Superior temporal gyrus (tissue), 1 donor: Measurements from ENCODE around the gene RANBP10.
"Not testable (repeated sequence)": the region's sequence is repeated elsewhere in the genome, so short reads cannot be mapped to it uniquely, and the experiment has no call there.

Experiments
- DNase-seq: peaks from one replicate; pipeline ENCODE4 v3.0.0-alpha.2; 2016; ENCODE audit errors: extremely low spot score

RANBP10 gene

DNA sequence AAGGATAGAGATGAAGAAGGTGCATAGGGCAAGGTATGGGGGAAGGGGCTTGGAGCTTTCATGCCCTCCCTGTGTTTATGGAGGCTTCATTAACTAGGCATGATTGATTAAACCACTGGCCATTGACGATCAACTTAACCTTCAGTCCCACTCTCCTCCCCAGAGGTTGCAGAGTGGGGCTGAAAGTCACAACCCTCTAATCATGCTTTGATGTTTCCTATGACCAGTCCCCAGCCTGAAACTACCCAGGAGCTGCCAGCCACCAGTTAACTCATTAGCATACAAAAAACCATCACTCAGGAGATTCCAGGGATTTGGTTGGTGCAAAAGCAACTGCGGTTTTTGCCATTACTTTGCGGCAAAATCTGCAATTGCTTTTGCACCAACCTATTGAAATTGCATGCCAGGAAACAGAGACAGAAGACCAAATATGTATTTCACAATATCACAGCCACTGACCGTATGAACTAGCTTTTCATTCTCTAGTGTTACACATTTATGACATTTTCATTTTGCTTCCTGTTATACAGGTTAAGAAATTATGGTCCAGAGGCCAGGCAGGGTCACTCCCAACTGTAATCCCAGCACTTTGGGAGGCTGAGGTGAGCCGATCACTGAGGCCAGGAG is 92.6 kb downstream of the RANBP10 start:
- DNase-seq: no peak

DNA sequence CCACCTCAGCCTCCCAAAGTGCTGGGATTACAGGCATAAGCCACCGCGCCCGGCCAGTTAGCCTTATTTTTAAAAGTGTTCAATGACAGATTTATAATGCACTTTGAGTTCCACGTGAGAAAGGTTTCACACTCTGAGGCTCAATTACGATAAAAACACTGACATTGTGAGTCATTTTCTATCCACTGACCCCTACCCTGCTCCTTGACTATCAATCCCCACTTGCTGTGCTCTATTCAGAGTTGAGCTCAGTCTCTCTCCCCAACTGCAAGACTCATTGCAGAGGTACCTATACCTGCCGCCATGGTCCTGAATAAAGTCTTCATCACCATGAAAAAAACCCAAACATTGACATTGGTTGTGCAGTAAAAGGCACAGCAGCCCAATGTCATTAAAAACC is 95.8 kb downstream of the RANBP10 start:
- no peak for DNase-seq

DNA sequence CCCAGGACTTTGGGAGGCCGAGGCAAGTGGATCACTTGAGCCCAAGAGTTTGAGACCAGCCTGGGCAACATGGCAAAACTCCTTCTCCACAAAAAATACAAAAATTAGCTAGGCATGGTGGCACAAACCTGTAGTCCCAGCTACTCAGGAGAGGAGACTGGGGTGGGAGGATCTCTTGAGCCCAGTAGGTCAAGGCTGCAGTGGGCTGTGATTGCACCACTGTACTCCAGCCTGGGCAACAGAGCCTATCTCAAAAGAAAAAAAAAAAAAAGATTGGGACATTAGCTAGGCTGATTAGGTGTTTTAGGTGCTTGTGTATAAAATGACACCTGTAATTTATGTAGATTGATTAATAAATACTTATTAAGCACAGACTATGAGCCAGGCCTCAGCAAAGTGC is 97.3 kb downstream of the RANBP10 start:
- DNase-seq: no peak

DNA sequence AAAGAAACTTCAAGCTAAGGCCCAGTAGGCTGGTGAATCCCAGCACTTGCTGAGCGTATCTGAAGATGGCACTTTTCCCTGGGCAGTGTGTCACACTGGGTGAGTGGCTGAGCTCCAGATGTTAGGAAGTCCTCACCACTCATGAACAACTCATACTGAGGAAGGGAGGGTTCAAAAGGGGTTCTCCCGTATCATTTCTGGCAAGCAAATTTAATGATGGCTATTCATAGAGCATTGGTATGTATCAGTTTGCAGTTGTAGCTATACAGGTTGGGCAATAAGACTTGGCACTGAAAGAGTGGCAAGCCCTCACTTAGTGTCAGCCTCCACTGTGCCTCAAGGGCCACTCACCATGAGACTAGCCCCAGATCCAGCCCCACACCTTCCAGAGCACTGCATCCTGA is 98.0 kb downstream of the RANBP10 start:
- DNase-seq: no peak

DNA sequence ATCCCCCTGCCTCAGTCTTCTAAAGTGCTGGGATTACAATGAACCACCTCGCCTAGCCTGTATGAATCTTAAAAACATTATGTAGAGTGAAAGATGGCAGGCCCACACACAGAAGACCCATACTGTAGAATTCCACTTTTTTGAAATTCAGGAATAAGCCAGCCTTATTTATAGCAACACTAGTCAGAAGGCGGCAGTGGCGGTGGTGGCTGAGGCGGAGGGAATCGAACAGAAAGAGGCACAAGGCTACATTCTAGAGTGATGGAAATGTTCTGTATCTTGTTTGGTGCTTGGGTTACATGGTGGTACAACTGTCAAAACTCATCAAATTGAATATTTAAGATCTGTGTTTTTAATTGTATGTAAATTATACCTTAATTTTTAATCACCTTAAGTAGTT is 98.6 kb downstream of the RANBP10 start:
- DNase-seq: no peak

DNA sequence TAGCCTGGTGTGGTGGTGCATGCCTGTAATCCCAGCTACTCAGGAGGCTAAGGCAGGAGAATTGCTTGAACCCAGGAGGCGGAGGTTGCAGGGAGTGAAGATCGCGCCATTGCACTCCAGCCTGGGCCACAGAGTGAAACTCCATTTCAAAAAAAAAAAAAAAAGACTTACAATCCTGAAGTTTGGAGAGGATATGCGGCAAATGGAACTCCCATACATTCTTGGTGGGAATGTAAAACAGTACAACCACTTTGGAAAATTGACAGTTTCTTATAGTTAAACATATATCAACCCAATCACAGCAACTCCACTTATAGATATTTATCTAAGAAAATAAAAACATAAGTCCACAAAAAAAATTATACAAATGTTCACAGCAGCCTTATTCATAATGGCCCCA is 99.2 kb downstream of the RANBP10 start:
- DNase-seq: no peak

DNA sequence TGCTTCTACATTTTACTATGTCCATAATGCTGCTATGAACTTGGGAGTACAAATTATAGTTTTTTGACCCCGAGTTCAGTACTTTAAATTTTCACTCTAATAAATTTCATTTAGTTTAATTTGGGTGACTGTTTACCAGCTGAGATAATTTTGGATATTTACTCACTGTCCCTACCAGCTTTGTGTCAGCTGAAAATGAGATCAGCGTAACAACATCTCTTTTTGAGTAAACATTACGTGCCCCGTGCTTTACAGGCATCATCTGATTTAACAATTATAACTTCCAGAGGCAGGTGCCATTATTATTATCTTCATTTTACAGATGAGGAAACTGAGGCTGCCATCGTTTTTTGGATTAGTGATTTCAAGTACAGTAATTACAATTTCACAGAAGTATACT is 102.2 kb downstream of the RANBP10 start:
- no peak for DNase-seq

DNA sequence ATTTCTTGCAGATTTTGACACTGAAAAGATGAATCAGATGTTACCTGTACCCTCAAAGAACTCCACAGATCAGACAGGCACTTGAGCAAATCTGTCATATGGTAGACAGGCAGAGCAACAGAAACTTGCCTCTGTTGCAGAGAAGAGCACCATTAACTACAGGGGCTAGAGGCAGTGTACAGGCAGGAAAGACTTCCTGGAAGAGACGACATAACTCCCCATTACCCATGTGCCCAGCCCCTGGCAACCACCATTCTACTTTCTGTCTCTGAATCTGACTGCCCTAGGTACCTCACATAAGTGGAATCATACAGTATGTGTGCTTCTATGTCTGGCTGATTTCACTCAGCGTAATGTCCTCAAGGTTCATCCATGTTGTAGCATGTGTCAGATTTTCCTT is 102.7 kb downstream of the RANBP10 start:
- DNase-seq: no peak

DNA sequence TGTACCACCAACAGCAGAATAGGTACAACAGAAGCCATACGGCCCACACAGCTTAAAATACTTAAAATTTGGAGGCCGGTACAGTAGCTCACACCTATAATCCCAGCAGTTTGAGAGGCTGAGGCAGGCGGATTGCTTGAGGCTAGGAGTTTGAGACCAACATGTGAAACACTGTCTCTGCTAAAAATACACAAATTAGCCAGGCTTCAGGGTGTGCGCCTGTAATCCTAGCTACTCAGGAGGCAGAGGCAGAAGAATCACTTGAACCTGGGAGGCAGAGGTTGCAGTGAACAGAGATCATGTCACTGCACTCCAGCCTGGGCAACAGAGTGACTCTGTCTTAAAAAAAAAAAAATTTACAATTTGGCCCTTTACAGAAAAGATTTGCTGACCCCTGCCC is 104.2 kb downstream of the RANBP10 start:
- no peak for DNase-seq

DNA sequence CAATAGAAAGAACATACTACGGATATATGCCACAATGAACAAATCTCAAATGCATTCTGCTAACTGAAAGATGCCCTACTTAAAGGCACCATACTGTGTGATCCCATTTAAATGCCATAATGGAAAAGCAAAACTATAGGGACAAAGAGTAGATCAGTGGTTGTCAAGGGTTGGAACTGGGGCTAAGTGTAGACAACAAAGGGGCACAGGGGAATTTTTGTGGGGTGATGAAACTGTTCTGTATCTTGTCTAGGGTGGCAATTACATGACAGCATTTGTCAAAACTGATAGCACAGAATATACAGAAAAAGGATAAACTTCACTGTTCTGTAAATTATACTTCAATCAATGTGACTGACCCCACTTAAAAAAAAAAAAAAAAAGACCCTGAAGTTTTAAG is 104.9 kb downstream of the RANBP10 start:
- no peak for DNase-seq

DNA sequence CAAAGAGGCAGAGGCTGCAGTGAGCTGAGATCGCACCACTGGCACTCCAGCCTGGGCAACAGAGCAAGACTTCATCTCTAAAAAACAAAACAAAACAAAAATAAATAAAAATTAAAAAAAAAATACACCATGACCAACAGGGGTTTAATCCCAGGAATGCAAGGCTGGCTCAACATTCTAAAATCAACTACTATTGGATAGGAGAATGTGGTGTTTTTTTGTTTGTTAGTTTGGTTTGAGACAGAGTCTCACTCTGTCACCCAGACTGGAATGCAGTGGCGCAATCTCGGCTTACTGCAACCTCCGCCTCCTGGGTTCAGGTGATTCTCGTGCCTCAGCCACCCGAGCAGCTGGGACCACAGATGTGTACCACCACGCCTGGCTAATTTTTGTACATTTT is 107.1 kb downstream of the RANBP10 start:
- DNase-seq: no peak

DNA sequence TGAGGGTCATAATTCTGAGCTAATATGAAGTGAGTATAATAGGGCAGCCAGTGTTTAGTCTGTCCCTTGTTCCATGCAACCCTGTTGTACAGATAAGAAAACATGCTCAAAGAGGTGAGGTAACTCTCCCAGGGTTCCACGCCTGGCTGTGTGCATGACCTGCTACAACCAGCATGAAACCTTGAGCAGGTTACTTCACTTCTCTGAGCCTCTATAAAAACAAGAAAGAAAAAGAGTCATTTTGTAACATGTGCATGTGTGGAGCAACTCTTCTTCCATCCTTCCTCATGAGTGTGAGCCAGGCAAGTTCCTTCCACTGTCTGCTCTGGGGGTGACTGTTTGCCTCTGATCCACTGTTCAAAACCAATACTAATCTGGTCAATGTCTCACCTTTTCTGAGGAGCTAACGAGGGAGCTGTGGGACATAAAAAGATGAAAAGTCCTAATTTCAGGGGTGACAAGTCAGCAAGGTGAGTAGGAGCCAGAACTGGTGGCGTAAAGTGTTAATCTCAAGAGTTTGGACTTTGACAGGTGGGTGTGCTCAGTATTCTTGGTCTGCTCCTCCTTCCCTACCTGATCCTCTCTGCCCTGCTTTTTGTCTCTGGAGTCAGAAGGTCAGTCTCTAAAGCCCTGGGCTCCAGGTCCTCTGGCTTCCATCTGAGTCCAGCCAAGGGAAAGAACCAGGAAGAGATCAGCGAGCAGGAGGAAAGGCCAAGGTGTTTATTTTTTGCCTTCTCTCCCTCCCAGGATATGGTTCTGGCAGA is 108.8 kb downstream of the RANBP10 start:
- no peak for DNase-seq

DNA sequence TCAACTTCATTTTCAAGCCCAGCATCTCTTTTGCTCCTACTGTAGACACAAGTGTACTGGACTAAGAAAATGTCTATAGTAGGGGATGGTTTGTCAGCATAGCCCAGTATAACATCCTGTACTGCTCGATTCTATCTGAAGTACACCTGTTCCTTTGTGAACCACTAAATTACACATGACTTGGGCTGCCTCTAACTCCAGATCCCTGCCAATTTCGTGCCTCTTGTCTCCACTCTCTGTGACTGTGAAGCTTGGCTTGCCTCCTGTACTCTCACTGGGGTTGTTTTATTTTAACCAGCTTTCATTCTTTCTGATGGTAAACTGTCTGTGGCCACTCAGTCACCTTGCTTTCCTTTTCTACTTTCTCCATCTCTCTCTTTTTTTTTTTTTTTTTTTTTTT is 111.7 kb downstream of the RANBP10 start:
- no peak for DNase-seq

DNA sequence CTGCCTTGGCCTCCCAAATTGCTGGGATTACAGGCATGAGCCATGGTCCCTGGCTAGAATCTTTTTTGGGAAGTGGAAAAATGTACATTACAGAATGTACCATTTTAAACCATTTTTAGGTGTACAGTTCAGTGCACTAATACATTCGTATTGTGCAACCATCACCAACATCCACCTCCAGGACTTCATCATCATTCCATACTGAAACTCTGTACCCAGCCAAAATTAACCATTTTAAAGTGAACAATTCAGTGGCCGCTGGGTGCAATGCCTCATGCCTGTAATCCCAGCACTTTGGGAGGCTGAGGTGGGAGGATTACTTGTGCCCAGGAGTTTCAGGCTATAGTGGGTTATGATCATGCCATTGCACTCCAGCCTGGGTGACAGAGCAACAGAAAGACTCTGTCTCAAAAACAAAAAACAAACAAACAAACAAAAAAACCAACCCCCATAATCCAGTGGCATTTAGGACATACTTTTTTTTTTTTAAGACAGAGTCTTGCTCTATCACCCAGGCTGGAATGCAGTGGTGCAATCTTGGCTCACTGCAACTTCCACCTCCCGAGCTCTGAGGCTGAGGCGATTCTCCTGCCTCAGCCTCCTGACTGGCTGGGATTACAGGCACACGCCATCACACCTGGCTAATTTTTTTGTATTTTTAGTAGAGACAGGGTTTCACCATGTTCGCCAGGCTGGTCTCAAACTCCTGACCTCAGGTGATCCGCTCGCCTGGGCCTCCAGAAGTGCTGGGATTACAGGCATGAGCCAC is 112.7 kb downstream of the RANBP10 start:
- DNase-seq: not testable (repeated sequence)

DNA sequence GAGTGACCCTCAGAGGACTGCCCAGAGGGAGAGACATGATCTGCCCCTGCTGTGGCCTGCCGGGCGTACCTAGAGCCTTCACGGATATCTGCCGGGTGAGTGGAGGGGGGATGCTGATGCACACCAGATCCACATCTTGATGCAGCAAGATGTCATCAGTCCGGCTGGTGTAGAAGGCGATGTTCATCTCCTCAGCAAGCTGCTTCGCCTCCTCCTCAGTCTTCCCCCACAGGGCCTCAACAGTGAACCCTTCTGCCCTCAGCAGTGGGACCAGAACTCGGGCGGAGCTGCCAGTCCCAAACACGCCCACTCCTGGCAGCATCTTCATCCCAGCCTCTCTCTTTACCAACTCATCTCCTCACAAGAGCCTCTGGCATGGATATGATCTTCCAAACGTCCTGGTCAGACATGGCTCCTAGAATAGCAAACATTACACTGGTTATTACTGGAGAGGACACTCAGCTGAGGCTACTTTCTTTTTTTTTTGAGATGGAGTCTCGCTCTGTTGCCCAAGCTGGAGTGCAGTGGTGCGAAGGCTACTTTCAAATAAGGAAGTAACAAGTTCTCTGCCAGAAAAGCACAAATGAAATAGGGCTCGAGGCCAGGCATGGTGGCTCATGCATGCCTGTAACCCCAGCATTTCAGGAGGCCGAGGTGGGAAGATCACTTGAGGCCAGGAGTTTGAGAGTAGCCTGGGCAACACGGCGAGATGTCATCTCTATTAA is 120.8 kb downstream of the RANBP10 start:
- no peak for DNase-seq

DNA sequence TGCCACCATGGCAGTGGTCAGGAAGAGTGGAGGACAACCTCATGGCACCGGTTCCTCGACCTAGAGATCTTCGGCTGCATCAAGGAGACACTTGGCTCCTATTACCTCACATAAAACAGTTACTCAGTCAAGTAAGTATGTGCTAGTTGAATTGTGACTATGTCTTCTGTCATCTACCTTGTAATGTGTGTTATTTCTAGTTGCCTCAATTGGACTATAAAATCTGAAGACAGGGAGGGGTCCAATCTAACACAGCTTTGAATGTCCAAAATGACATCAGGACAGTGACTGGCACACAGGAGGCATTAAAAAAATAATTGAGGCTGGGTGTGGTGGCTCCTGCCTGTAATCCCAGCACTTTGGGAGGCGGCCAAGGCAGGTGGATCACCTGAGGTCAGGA is 122.6 kb downstream of the RANBP10 start:
- DNase-seq: no peak

DNA sequence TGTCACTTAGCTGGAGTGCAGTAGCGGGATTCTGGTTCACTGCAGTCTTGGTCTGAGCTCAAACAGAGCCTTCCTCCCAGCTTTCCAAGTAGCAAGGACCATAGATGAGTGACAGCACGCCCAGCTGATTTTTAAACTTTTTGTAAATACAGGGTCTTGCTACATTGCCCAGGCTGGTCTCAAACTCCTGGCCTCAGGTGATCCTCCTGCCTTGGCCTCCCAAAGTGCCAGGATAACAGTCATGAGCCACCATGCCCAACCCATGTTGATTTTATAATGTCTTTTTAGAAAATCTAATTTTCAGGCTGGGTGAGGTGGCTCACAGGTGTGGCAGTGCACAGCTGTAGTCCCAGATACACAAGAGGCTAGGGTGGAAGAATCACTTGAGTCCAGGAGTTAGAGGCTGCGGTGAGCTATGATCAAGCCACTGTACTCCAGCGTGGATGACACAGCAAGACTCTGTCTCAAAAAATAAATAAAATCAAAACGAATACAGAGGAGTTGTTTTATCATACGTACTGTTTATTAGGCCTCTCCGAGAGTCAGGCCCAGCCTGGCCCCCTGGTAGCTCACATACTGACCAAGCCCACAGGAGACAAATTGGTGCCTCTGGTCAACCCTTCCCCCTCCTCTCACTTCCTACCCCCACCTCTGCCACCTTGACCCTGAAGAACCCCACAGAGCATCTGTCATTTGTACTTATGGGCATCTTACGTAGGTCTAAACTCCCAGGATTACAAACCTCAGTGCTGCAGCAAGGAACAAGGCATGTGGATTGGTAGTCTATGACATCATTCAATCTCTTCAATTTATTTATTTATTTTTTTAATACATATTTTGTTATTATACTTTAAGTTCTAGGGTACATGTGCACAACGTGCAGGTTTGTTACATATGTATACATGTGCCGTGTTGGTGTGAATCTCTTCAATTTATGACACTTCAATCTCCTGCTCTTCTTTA is 126.1 kb downstream of the RANBP10 start:
- DNase-seq: no peak

DNA sequence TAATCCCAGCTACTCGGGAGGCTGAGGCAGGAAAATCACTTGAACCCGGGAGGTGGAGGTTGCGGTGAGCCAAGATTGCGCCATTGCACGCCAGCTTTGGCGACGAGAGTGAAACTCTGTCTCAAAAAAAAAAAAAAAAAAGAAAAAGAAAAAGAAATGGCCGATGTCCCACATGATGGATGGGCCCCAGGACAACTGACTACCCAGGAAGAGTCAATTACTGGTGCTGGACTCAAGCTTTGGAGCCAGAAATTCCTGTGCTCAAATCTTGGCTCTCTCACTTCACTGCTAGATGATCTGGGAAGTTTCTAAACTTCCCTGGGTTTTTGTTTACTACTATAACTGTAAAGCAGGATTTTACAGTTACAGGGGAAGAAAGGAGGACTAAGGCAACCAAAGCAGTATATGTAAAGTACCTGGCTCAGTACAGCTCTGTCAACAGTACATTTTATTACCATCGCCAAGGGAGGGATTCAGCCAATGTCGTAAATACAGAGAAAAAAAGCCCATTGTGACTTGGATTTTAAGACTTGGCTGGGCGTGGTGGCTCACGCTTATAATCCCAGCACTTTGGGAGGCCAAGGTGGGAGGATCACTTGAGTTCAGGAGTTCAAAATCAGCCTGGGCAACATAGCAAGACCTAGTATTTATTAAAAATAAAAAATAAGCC is 127.9 kb downstream of the RANBP10 start:
- no peak for DNase-seq

DNA sequence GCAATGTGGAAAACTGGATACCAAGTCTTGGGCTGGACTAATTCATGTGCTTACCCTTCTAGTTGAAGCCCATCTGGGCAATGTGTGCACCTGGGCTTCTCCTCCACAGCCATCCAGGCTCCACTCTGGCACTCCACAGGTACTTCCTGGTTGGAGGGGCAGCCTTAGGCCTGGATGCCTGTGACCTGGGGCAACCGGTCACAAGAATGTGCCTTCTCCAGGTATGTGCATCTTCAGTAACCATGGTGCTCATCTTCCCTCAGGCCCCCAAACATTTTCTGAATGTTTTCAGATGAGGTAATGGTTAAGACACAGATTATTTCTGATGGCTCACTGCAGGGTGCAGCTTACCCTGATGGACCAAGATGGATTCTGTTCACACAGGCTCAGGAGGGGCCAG is 128.6 kb downstream of the RANBP10 start:
- DNase-seq: no peak

DNA sequence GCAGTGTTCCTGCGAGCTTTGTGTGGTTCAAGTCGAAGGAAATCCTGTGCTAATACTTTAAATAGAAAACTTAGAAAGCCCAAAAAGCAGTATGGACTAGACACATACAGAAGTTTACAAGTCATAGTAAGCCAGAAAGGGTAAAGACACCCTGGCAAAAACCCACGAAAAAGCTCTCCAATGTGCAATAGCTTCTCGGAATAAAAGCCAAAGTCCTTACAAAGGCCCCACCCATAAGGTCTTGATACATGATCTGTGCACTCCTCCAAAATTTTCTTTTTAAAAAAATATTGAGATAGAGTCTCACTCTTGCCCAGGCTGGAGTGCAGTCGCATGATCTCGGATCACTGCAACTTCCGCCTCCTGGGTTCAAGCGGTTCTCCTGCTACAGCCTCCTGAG is 129.4 kb downstream of the RANBP10 start:
- DNase-seq: no peak

DNA sequence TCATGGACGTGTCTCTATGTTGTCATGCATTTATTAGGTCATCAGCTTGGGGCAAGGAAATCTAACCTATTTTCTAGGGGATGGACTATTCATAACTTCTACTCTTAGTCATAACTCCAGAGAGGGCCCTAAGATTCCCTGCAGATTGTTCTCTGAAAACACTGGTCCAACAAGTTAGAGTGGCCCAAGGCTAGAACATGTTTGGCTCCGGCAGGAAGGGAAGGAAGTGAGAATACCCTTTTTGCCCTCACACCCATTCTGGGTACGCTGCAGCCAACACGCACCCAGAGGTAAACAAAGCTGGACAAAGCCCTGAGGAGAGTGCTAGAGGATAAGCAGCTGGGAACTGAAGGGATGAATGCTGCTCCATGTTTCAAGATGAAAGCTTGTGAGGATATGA is 129.8 kb downstream of the RANBP10 start:
- no peak for DNase-seq
